ENCODE results near the gene MSL2.
"Not testable (repeated sequence)": the region's sequence is repeated elsewhere in the genome, so short reads cannot be mapped to it uniquely, and the experiment has no call there.

The MSL2 gene

DNA sequence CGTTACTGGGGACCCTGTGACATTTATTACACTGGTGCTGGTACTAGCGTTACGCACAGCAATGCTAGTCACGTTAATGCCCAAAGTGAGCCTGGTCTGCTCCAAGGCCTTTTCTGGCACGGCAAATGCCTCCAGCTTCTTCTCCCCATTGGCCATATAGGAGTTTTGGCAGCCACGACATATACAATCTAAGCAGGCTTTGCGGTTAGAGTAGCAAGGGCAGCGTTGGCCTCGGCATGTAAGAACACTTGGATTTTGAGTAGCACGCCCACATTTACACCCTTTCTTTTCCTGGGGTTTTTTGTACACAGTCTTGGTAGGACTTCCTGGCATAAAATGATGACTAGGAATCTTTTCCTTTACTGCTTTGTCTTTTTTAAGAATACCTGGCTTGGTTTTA is 44.9 kb downstream of the MSL2 start:
- H3K4me1 ChIP-seq = peaks cover 0 to 37% (median 6%) of the 10 kb centered on the region in 4 donors
- TF ChIP-seq, protein P1, sequence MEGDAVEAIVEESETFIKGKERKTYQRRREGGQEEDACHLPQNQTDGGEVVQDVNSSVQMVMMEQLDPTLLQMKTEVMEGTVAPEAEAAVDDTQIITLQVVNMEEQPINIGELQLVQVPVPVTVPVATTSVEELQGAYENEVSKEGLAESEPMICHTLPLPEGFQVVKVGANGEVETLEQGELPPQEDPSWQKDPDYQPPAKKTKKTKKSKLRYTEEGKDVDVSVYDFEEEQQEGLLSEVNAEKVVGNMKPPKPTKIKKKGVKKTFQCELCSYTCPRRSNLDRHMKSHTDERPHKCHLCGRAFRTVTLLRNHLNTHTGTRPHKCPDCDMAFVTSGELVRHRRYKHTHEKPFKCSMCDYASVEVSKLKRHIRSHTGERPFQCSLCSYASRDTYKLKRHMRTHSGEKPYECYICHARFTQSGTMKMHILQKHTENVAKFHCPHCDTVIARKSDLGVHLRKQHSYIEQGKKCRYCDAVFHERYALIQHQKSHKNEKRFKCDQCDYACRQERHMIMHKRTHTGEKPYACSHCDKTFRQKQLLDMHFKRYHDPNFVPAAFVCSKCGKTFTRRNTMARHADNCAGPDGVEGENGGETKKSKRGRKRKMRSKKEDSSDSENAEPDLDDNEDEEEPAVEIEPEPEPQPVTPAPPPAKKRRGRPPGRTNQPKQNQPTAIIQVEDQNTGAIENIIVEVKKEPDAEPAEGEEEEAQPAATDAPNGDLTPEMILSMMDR (IDR thresholded peaks at IDR 0.05) = no peak
- no peak for DNase-seq
- H3K9me3 ChIP-seq = no peaks in the 10 kb centered on the region
- no peak overlapping the region for H3K27ac ChIP-seq
- no peaks in the 10 kb centered on the region for H3K27me3 ChIP-seq
- H3K36me3 ChIP-seq = peaks cover 0 to 15% (median 15%) of the 10 kb centered on the region in 3 donors
- no peak overlapping the region for H3K4me3 ChIP-seq
- intact Hi-C loops (cut with DNase I; ENCODE audit: low total_unique reads) = no loop called here

DNA sequence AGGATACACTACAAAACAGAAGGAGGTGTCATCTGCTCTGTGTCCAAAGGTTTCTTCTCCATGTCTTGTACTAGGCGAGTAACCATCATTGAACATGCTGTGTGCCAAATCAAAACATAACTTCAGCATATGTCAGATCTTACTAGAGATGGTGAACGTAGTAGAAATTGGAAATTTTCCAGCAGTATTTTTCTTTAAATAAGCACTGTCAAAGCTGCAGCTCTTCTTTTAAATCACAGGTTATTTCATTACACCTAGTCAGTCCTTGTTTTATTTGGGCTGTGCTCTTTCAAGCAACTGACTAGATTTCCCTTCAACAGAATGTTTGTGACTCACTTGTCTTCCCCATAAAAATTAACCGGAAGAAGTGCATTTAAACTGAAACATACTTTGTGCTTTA is 46.5 kb downstream of the MSL2 start:
- TF ChIP-seq, protein P1 (IDR thresholded peaks at IDR 0.05) = no peak
- Histone ChIP-seq H3K27me3 (no peaks in the 10 kb centered on the region), H3K4me3 (no peak overlapping the region), H3K9me3 (no peaks in the 10 kb centered on the region), H3K36me3 (peaks cover 0 to 22% (median 18%) of the 10 kb centered on the region in 3 donors), H3K4me1 (peaks cover 0 to 32% (median 6%) of the 10 kb centered on the region in 4 donors), H3K27ac (no peak overlapping the region)
- intact Hi-C loops (cut with DNase I; ENCODE audit: low total_unique reads) = no loop called here
- DNase-seq = no peak

DNA sequence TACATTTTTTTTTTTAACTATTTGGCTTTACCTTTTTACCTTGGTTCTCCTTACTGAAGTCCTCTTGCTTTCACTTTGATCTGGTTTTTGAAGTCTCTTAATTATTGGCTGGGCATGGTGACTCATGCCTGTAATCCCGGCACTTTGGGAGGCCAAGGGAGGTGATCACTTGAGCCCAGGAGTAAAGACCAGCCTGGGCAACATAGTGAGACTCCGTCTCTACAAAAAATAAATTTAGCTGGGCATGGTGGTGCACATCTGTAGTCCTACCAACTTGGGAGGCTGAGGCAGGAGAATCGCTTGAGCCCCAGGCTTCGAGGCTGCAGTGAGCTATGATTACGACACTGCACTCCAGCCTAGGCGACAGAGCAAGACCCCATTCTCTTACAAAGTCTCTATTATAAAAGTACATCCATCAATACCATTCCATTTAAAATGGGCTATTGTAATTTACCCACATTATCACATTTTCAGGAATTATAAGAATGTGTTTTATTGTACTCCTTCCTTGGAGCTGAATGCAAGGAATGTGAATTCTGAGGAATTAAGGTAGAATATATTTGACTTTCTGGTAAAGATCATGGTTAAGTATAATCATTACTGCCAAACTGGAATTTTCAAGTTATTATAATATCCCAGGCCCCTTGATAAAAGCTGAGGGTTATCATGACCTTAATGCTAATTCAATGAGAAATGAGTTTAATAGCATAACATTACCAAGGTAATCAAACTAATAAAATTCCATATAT is 49.0 kb downstream of the MSL2 start:
- H3K27me3 ChIP-seq = no peaks in the 10 kb centered on the region
- H3K9me3 ChIP-seq = no peaks in the 10 kb centered on the region
- DNase-seq = no peak
- intact Hi-C loops (cut with DNase I; ENCODE audit: low total_unique reads) = no loop called here
- no peak overlapping the region for H3K27ac ChIP-seq
- H3K4me3 ChIP-seq = no peak overlapping the region
- H3K4me1 ChIP-seq = peaks cover 0 to 24% (median 12%) of the 10 kb centered on the region in 4 donors
- H3K36me3 ChIP-seq = peaks cover 0 to 21% (median 21%) of the 10 kb centered on the region in 3 donors
- TF ChIP-seq, protein P1 (IDR thresholded peaks at IDR 0.05) = no peak

DNA sequence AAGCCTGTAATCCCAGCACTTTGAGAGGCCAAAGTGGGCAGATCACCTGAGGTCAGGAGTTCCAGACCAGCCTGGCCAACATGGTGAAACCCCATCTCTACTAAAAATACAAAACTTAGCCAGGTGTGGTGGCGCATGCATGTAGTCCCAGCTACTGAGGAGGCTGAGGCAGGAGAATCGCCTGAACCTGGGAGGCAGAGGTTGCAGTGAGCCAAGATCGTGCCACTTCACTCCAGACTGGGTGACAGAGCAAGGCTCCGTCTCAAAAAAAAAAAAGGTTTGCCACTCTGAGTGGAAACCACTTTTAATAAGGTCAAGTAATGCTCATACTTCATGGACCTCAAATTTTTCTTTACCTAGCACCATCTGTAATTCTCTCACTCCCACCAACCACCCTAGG is 51.7 kb downstream of the MSL2 start:
- H3K27ac ChIP-seq; H3K27me3 ChIP-seq; DNase-seq; intact Hi-C loops (cut with DNase I; ENCODE audit: low total_unique reads); H3K36me3 ChIP-seq; H3K9me3 ChIP-seq; H3K4me3 ChIP-seq: not testable (repeated sequence)
- peaks cover 0 to 39% (median 11%) of the 10 kb centered on the region in 4 donors for H3K4me1 ChIP-seq

DNA sequence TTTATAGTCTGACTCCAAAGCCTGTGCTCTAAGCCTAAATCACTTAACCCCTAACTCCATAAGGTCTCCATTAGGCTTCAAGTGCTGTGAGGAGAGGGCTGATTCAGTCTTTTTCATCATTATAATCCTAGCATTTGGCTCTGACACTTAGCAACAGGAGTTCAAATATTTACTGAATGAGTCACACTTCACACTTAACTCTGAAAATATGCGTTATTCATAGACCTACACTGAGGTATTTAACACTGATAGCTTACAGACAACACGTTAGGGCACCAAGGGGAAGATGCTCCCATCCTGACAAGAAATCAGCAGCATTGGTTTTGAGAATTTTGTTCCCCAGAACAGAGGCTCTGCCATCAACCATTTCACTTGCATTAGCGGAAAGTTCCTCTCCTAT is 53.5 kb downstream of the MSL2 start:
- H3K27ac ChIP-seq = peak overlapping the region in 1 of 2 donors; percentile 5
- H3K36me3 ChIP-seq = peaks cover 0 to 8% (median 7%) of the 10 kb centered on the region in 3 donors
- H3K4me1 ChIP-seq = peaks cover 0 to 33% (median 11%) of the 10 kb centered on the region in 4 donors
- H3K27me3 ChIP-seq = no peaks in the 10 kb centered on the region
- no peak overlapping the region for H3K4me3 ChIP-seq
- H3K9me3 ChIP-seq = no peaks in the 10 kb centered on the region
- DNase-seq = no peak
- intact Hi-C loops (cut with DNase I; ENCODE audit: low total_unique reads) = no loop called here
- TF ChIP-seq, protein P1 (IDR thresholded peaks at IDR 0.05) = no peak

DNA sequence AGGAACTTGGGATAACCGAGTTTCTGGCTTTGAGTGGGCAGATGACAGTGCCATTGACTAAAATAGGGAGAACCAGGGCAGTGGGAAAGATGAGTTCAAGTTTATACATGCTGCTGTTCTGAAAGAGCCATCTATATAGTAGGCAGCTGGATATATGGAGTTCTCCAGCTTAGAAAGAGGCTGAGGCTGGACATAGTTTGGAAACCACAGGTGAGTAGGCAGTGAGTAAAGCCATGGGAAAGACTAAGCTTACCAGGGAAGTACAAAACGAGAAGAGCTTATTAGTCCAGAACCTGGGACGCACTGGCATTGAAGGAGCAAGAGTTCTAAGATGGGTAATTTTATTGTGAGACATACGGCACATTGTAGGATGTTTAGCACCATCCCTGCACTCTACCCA is 54.2 kb downstream of the MSL2 start:
- peaks cover 0 to 27% (median 10%) of the 10 kb centered on the region in 4 donors for H3K4me1 ChIP-seq
- H3K27ac ChIP-seq = no peak overlapping the region
- intact Hi-C loops (cut with DNase I; ENCODE audit: low total_unique reads) = no loop called here
- H3K27me3 ChIP-seq = no peaks in the 10 kb centered on the region
- DNase-seq = no peak
- TF ChIP-seq, protein P1 (IDR thresholded peaks at IDR 0.05) = no peak
- peaks cover 0 to 8% (median 7%) of the 10 kb centered on the region in 3 donors for H3K36me3 ChIP-seq
- no peaks in the 10 kb centered on the region for H3K9me3 ChIP-seq
- no peak overlapping the region for H3K4me3 ChIP-seq

All from tibial artery (tissue), 4 donors.